T-helper 1 cell treated with Interleukin-12 subunit alpha and Interleukin-12 subunit beta and Interleukin-4 antibody, amounts not matched to agents 30 μg/mL and 1 μg/mL, for 36 hours (primary cell): ENCODE measurements around the gene SDHAF4.
"Not testable (repeated sequence)": the region's sequence is repeated elsewhere in the genome, so short reads cannot be mapped to it uniquely, and the experiment has no call there.

Experiments
- H3K27ac Mint-ChIP-seq: one replicate; pipeline ENCODE4 v1.8.0; 2021; ENCODE audit warnings: mild to moderate bottlenecking, mixed read lengths
- H3K27me3 Mint-ChIP-seq: one replicate; pipeline ENCODE4 v1.8.0; 2021; ENCODE audit warnings: low read depth, mixed read lengths
- H3K36me3 Mint-ChIP-seq: one replicate; pipeline ENCODE4 v1.8.0; 2021; ENCODE audit warnings: low read depth, mixed read lengths
- H3K4me1 Mint-ChIP-seq: one replicate; pipeline ENCODE4 v1.8.0; 2021; ENCODE audit warnings: low read depth, mixed read lengths
- H3K4me3 Mint-ChIP-seq: one replicate; pipeline ENCODE4 v1.8.0; 2021; ENCODE audit warnings: mild to moderate bottlenecking, moderate library complexity, mixed read lengths
- H3K9me3 Mint-ChIP-seq: one replicate; pipeline ENCODE4 v1.8.0; 2021; ENCODE audit warnings: mixed read lengths

The SDHAF4 gene

GRCh38 chr6:70557998-70558397, 8.7 kb upstream of the SDHAF4 start:
- peaks cover 3% of the 10 kb centered on the region for H3K36me3 Mint-ChIP-seq
- H3K27ac Mint-ChIP-seq = no peak overlapping the region
- H3K4me1 Mint-ChIP-seq = peaks cover 9% of the 10 kb centered on the region
- H3K9me3 Mint-ChIP-seq = no peaks in the 10 kb centered on the region
- H3K27me3 Mint-ChIP-seq = no peaks in the 10 kb centered on the region
- H3K4me3 Mint-ChIP-seq = no peak overlapping the region

- peaks cover 13% of the 10 kb centered on the region for H3K4me1 Mint-ChIP-seq
- H3K27me3 Mint-ChIP-seq, H3K9me3 Mint-ChIP-seq, H3K4me3 Mint-ChIP-seq, H3K27ac Mint-ChIP-seq, H3K36me3 Mint-ChIP-seq: not testable (repeated sequence)
Observed at GRCh38 chr6:70562401-70562800, 4.3 kb upstream of the SDHAF4 start.

GRCh38 chr6:70563530-70563929, 3.2 kb upstream of the SDHAF4 start:
- peaks cover 2% of the 10 kb centered on the region for H3K36me3 Mint-ChIP-seq
- peaks cover 6% of the 10 kb centered on the region for H3K4me1 Mint-ChIP-seq
- H3K9me3 Mint-ChIP-seq = no peaks in the 10 kb centered on the region
- H3K4me3 Mint-ChIP-seq = no peak overlapping the region
- no peak overlapping the region for H3K27ac Mint-ChIP-seq
- H3K27me3 Mint-ChIP-seq = no peaks in the 10 kb centered on the region

GRCh38 chr6:70574643-70575042, 7.9 kb downstream of the SDHAF4 start:
- Mint-ChIP-seq H3K27me3 (no peaks in the 10 kb centered on the region), H3K27ac (no peak overlapping the region), H3K4me1 (peaks cover 4% of the 10 kb centered on the region), H3K4me3 (no peak overlapping the region), H3K36me3 (peaks cover 7% of the 10 kb centered on the region), H3K9me3 (no peaks in the 10 kb centered on the region)

- H3K27ac Mint-ChIP-seq = no peak overlapping the region
- H3K36me3 Mint-ChIP-seq = peaks cover 9% of the 10 kb centered on the region
- H3K4me3 Mint-ChIP-seq = no peak overlapping the region
Observed at GRCh38 chr6:70575899-70576495, 9.3 kb downstream of the SDHAF4 start.

GRCh38 chr6:70586114-70586513, 19.4 kb downstream of the SDHAF4 start:
- Mint-ChIP-seq H3K27ac (no peak overlapping the region), H3K27me3 (no peaks in the 10 kb centered on the region), H3K36me3 (peaks cover 23% of the 10 kb centered on the region), H3K4me3 (no peak overlapping the region), H3K4me1 (peaks cover 19% of the 10 kb centered on the region), H3K9me3 (no peaks in the 10 kb centered on the region)

More at GRCh38 chr6:70575899-70576495, 9.3 kb downstream of the SDHAF4 start:
- H3K27me3 Mint-ChIP-seq = no peaks in the 10 kb centered on the region
- H3K4me1 Mint-ChIP-seq = peaks cover 4% of the 10 kb centered on the region
- no peaks in the 10 kb centered on the region for H3K9me3 Mint-ChIP-seq

GRCh38 chr6:70590400-70590799, 23.7 kb downstream of the SDHAF4 start:
- H3K27me3 Mint-ChIP-seq = no peaks in the 10 kb centered on the region
- H3K4me1 Mint-ChIP-seq = peaks cover 10% of the 10 kb centered on the region
- peaks cover 6% of the 10 kb centered on the region for H3K9me3 Mint-ChIP-seq
- no peak overlapping the region for H3K4me3 Mint-ChIP-seq
- no peak overlapping the region for H3K27ac Mint-ChIP-seq
- H3K36me3 Mint-ChIP-seq = peaks cover 17% of the 10 kb centered on the region

GRCh38 chr6:70592391-70593117, 25.8 kb downstream of the SDHAF4 start:
- peaks cover 15% of the 10 kb centered on the region for H3K36me3 Mint-ChIP-seq
- H3K4me1 Mint-ChIP-seq = no peaks in the 10 kb centered on the region
- no peaks in the 10 kb centered on the region for H3K27me3 Mint-ChIP-seq
- peaks cover 6% of the 10 kb centered on the region for H3K9me3 Mint-ChIP-seq
- no peak overlapping the region for H3K4me3 Mint-ChIP-seq
- H3K27ac Mint-ChIP-seq = no peak overlapping the region

GRCh38 chr6:70593118-70593486, 26.4 kb downstream of the SDHAF4 start:
- H3K4me3 Mint-ChIP-seq = no peak overlapping the region
- no peaks in the 10 kb centered on the region for H3K4me1 Mint-ChIP-seq
- H3K36me3 Mint-ChIP-seq = peaks cover 14% of the 10 kb centered on the region
- H3K9me3 Mint-ChIP-seq = peaks cover 6% of the 10 kb centered on the region
- H3K27me3 Mint-ChIP-seq = no peaks in the 10 kb centered on the region
- H3K27ac Mint-ChIP-seq = no peak overlapping the region

GRCh38 chr6:70599187-70599586, 32.5 kb downstream of the SDHAF4 start:
- H3K27ac Mint-ChIP-seq = peak overlapping the region; percentile 31
- H3K4me3 Mint-ChIP-seq = no peak overlapping the region
- no peaks in the 10 kb centered on the region for H3K27me3 Mint-ChIP-seq
- peaks cover 4% of the 10 kb centered on the region for H3K36me3 Mint-ChIP-seq
- H3K4me1 Mint-ChIP-seq = peaks cover 16% of the 10 kb centered on the region
- peaks cover 2% of the 10 kb centered on the region for H3K9me3 Mint-ChIP-seq

- no peak overlapping the region for H3K27ac Mint-ChIP-seq
- H3K4me1 Mint-ChIP-seq = peaks cover 19% of the 10 kb centered on the region
- peaks cover 8% of the 10 kb centered on the region for H3K9me3 Mint-ChIP-seq
- H3K27me3 Mint-ChIP-seq = no peaks in the 10 kb centered on the region
- peaks cover 10% of the 10 kb centered on the region for H3K36me3 Mint-ChIP-seq
- H3K4me3 Mint-ChIP-seq = no peak overlapping the region
Observed at GRCh38 chr6:70601014-70601413, 34.3 kb downstream of the SDHAF4 start.

- peaks cover 25% of the 10 kb centered on the region for H3K4me1 Mint-ChIP-seq
- peaks cover 15% of the 10 kb centered on the region for H3K36me3 Mint-ChIP-seq
- H3K4me3 Mint-ChIP-seq = no peak overlapping the region
- H3K27me3 Mint-ChIP-seq = no peaks in the 10 kb centered on the region
- H3K9me3 Mint-ChIP-seq = peaks cover 24% of the 10 kb centered on the region
- H3K27ac Mint-ChIP-seq = no peak overlapping the region
Observed at GRCh38 chr6:70604254-70604653, 37.5 kb downstream of the SDHAF4 start.

GRCh38 chr6:70607371-70607770, 40.6 kb downstream of the SDHAF4 start:
- Mint-ChIP-seq H3K36me3 (peaks cover 17% of the 10 kb centered on the region), H3K4me3 (peak overlapping the region; percentile 29)

GRCh38 chr6:70609181-70609580, 42.5 kb downstream of the SDHAF4 start:
- H3K4me3 Mint-ChIP-seq, H3K27ac Mint-ChIP-seq: not testable (repeated sequence)
- Mint-ChIP-seq H3K36me3 (peaks cover 17% of the 10 kb centered on the region), H3K27me3 (peaks cover 25% of the 10 kb centered on the region), H3K4me1 (peaks cover 24% of the 10 kb centered on the region), H3K9me3 (peaks cover 24% of the 10 kb centered on the region)

More at GRCh38 chr6:70607371-70607770, 40.6 kb downstream of the SDHAF4 start:
- Mint-ChIP-seq H3K4me1 (peaks cover 24% of the 10 kb centered on the region), H3K9me3 (peaks cover 24% of the 10 kb centered on the region), H3K27ac (peak overlapping the region; percentile 55), H3K27me3 (peaks cover 25% of the 10 kb centered on the region)

GRCh38 chr6:70616728-70617260, 50.1 kb downstream of the SDHAF4 start:
- H3K36me3 Mint-ChIP-seq = no peaks in the 10 kb centered on the region
- peaks cover 3% of the 10 kb centered on the region for H3K27me3 Mint-ChIP-seq
- peaks cover 1% of the 10 kb centered on the region for H3K4me1 Mint-ChIP-seq
- H3K9me3 Mint-ChIP-seq = no peaks in the 10 kb centered on the region
- no peak overlapping the region for H3K4me3 Mint-ChIP-seq
- H3K27ac Mint-ChIP-seq = no peak overlapping the region
